GM12865 (cell line): ENCODE data around the gene CPZ.

Experiments used
- DNase-seq: peaks from one replicate; pipeline ENCODE4 v3.0.0; 2010; ENCODE audit warnings: low read depth
- H3K4me3 ChIP-seq: 2 replicates; pipeline ENCODE4 v1.5.1; 2011; ENCODE audit warnings: mild to moderate bottlenecking, low read depth, low read length, control low read depth
- TF ChIP-seq, protein P1 (sequence below): IDR thresholded peaks from 2 replicates; pipeline ENCODE4 v1.5.1; 2011; ENCODE audit warnings: low read length, control low read depth, low read depth, inconsistent platforms; ENCODE audit not compliant: insufficient read depth; ENCODE audit errors: missing control alignments

CPZ gene

DNA sequence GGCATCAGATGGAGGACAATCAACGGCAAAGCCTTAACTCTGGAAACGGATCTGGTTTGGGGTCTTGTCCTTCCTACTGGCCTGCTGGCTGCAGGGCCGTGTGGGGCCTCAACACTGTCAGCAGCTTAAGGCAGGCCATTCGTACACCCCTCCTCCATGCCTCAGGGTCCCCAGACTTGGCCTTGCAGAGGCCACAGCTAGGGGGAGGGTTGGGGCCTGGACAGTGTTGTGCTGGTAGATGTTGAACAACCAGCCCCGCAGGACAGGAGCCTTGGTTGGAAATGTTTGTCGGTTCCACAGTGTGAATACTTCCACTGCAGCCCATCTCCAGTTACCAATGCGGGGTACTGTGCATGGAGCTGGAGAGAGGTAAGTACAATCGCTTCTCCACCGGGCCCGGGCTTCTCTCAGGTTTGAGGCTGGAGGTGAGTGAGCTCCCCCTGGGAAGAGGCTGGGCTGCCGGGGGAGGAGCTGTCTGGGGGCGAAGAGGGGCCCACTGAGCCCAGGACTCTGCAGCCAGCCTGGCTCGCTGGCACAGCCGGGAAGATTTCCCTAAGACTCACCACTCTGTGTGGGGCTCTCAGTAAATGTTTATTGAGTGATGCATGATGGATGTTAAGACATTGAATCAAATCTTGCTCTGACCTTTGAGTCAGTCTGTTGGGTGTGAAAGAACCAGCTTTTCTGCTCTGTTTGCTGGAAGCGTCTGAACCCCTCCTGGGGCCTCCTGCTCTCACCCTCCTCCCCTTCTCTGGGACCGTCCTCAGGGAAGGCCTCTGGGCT lies 32.1 kb upstream of the CPZ start:
- TF ChIP-seq, protein P1, sequence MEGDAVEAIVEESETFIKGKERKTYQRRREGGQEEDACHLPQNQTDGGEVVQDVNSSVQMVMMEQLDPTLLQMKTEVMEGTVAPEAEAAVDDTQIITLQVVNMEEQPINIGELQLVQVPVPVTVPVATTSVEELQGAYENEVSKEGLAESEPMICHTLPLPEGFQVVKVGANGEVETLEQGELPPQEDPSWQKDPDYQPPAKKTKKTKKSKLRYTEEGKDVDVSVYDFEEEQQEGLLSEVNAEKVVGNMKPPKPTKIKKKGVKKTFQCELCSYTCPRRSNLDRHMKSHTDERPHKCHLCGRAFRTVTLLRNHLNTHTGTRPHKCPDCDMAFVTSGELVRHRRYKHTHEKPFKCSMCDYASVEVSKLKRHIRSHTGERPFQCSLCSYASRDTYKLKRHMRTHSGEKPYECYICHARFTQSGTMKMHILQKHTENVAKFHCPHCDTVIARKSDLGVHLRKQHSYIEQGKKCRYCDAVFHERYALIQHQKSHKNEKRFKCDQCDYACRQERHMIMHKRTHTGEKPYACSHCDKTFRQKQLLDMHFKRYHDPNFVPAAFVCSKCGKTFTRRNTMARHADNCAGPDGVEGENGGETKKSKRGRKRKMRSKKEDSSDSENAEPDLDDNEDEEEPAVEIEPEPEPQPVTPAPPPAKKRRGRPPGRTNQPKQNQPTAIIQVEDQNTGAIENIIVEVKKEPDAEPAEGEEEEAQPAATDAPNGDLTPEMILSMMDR = no peak
- no peak for DNase-seq
- no peak overlapping the region for H3K4me3 ChIP-seq

- no peak for DNase-seq
- TF ChIP-seq, protein P1 = no peak
- no peak overlapping the region for H3K4me3 ChIP-seq
Measured at GRCh38 chr4:8564595-8564994, 28.0 kb upstream of the CPZ start.

DNA sequence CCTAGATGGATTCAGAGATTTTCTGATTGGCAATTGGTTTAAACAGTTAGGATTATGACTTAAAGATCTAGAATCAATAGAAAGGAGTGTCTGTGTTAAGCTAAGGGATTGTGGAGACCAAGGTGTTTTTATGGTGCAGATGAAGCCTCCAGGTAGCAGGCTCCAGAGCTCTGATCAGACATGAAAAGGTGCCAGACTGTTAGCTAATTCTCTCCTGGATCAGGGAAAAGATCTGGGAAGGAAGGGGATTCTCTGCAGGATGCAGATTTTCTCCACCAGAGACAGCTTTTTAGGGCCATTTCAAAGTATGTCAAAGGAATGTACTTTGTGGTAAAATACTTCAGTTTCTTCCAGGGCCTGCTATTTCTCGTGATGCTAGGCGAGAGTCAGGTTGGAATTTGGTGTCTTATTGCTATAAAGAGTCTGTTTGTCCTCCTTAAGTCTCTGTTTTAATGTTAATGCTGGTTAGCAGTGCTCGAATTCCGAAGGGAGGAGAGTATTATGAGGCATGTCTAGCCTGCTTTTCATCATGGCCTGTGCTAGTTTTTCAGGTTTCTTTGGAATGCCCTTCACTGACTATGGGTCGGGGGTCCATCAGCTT lies 24.4 kb upstream of the CPZ start:
- TF ChIP-seq, protein P1 = no peak
- no peak overlapping the region for H3K4me3 ChIP-seq
- no peak for DNase-seq

DNA sequence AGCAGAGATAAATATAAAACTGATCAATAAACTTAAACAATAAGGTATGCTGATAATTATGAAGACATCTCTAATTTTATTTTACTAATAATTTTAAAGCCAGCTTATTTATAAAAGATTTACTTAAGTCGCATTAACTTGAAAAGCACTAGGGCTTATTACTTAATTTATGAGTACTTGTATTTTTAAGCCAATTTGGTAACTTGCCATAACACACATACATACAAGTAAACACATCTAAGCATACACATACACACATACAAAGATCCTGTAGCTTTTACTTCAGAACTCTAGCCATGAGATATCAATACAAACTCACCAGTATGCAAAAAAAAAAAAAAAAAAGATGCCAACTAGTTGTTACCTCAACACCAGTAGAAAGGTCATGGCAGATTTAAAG lies 22.4 kb upstream of the CPZ start:
- DNase-seq = no peak
- TF ChIP-seq, protein P1 = no peak

GRCh38 chr4:8571702-8572685 lies 20.6 kb upstream of the CPZ start:
- no peak overlapping the region for H3K4me3 ChIP-seq
- TF ChIP-seq, protein P1 = no peak
- DNase-seq = no peak

More for the DNA sequence above, 22.4 kb upstream of the CPZ start:
- H3K4me3 ChIP-seq = no peak overlapping the region

DNA sequence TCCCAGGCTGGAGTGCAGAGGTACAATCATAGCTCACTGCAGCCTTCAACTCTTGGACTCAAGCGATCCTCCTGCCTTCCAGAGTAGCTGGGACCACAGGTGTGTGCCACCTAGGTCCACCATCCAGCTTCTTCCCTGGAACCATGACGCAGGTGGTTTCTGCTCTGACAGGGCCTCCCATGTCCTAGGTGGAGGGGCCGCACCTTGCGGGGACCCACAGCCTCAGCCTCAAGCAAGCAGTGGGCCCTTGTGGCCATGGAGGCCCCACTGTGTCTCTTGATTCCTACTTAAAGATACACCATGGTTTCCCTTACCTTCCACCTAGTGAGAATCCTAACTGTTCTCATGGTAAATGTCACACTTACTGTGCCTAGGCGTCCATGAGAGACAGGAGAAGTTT lies 19.3 kb upstream of the CPZ start:
- H3K4me3 ChIP-seq = no peak overlapping the region
- no peak for DNase-seq
- TF ChIP-seq, protein P1 = no peak
